Measurements from ENCODE around the gene PARP12.

Gene PARP12

DNA sequence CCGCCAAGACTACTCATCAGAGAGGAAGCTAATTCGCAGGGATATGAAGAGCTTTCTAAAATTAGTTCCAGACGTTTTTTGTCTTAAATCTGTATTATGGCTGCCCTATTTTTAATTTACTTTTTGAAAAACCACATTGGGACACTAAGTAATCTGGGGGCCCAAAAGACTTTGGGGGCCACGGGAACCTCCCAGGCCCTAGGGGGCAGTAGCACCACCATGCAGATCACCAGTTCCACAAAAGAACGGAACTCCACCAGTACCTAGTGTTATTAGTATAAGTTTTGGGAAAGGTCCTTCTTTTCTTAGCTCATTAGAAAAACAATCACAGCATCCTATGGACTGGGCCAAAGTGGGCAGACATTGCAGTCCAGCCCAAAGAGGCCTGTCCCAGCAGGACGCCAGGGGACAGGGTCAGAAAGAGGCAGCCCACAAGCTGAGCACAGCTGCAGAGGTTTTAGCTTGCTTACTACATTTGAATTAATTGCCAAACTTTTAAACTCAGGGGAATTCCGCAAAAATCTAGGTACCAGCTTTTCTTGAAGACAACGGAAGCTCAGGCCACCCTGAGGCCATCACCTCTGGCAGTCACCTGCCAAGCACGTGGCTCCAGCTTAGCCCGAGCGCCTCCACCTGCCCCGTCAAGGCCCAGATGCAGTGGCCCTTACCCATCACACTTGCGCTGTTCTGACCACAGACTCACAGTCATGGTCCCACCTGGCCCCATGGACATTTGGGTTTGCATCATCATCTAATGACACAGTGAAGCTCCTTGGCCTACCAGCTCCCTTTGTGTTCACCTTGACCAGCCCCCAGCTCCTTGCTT lies 74.8 kb downstream of the PARP12 start:
- no peak overlapping the region for H3K27ac ChIP-seq
- no peak overlapping the region for H3K4me3 ChIP-seq (ENCODE audit: low read depth, low read length)
- no peak for DNase-seq
- in situ Hi-C loops (cut with HindIII; ENCODE audit: low pct_ligation_motif_present, low sequenced_read_pairs): no loop called here
- no peaks in the 10 kb centered on the region for H3K36me3 ChIP-seq (replicated peaks)
- peaks cover 2% of the 10 kb centered on the region for H3K27me3 ChIP-seq (replicated peaks)
- TF ChIP-seq, protein P1, sequence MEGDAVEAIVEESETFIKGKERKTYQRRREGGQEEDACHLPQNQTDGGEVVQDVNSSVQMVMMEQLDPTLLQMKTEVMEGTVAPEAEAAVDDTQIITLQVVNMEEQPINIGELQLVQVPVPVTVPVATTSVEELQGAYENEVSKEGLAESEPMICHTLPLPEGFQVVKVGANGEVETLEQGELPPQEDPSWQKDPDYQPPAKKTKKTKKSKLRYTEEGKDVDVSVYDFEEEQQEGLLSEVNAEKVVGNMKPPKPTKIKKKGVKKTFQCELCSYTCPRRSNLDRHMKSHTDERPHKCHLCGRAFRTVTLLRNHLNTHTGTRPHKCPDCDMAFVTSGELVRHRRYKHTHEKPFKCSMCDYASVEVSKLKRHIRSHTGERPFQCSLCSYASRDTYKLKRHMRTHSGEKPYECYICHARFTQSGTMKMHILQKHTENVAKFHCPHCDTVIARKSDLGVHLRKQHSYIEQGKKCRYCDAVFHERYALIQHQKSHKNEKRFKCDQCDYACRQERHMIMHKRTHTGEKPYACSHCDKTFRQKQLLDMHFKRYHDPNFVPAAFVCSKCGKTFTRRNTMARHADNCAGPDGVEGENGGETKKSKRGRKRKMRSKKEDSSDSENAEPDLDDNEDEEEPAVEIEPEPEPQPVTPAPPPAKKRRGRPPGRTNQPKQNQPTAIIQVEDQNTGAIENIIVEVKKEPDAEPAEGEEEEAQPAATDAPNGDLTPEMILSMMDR (IDR thresholded peaks at IDR 0.05; ENCODE audit: low read depth, low read length, missing control alignments): peak; percentile 25

DNA sequence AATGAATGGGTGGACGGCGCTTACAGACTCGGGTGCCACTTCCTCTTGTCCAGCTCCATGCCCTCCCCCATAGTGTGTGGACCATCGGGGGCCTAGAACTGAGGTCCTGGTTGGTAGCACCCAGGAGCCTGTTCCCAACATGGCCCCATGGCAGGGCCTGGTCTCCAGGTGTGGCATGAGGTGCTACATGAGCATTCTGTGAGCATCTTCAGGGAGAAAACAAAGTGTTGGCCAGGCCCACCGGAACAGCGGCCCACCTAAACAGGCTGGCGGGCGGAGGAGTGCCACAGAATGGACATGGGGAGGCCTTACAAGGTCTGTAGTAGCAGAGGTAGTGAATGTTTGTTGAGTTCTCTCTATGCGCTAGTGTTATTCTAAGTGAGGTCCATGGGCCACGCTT lies 76.9 kb downstream of the PARP12 start:
- TF ChIP-seq, protein P1 (IDR thresholded peaks at IDR 0.05; ENCODE audit: low read depth, low read length, missing control alignments): no peak
- Histone ChIP-seq H3K27ac (no peak overlapping the region), H3K27me3 (replicated peaks) (peaks cover 2% of the 10 kb centered on the region), H3K4me3 (ENCODE audit: low read depth, low read length) (no peak overlapping the region), H3K36me3 (replicated peaks) (no peaks in the 10 kb centered on the region)
- in situ Hi-C loops (cut with HindIII; ENCODE audit: low pct_ligation_motif_present, low sequenced_read_pairs): no loop called here
- no peak for DNase-seq

DNA sequence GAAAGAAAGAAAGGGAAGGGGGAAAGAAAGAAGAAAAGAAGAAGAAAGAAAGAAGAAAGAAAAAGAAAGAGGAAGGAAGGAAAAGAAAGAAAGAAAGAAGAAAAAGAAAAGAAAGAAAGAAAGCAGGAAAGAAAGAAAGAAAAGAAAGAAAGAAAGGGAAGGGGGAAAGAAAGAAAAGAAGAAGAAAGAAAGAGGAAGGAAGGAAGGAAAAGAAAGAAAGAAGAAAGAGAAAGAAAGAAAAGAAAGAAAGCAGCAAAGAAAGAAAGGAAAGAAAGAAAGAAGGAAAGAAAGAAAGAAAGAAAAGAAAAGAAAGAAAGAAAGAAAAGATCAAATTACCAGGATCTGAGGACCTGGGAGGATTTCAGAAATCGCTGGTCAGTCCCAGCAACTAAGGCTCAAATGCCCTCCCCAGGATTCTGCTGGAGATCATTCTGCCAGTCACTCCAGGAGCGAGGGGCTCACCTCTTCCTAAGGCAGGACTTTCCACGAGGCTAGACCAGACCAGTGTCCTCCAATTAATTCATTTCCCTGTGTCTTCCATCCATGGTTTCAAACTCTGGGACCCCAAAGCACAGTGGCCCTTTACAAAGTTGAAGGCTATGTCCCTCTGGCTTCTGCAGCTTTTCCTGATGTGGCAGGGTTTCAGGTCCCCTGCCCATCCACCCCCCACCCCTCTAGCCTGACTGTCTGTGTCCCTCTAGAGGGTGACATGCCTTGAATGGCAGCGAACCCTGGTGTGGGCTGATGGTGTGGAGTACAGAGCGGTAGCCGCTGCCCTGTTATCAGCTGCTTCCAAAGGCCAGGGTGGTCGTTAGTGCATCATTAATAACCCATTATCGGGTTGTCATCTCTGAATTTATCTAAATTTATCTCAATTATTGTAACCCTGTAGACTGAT lies 77.9 kb downstream of the PARP12 start:
- H3K4me3 ChIP-seq (ENCODE audit: low read depth, low read length): no peak overlapping the region
- H3K27me3 ChIP-seq (replicated peaks): peaks cover 2% of the 10 kb centered on the region
- in situ Hi-C loops (cut with HindIII; ENCODE audit: low pct_ligation_motif_present, low sequenced_read_pairs): no loop called here
- H3K27ac ChIP-seq: no peak overlapping the region
- TF ChIP-seq, protein P1 (IDR thresholded peaks at IDR 0.05; ENCODE audit: low read depth, low read length, missing control alignments): no peak
- no peaks in the 10 kb centered on the region for H3K36me3 ChIP-seq (replicated peaks)
- no peak for DNase-seq

DNA sequence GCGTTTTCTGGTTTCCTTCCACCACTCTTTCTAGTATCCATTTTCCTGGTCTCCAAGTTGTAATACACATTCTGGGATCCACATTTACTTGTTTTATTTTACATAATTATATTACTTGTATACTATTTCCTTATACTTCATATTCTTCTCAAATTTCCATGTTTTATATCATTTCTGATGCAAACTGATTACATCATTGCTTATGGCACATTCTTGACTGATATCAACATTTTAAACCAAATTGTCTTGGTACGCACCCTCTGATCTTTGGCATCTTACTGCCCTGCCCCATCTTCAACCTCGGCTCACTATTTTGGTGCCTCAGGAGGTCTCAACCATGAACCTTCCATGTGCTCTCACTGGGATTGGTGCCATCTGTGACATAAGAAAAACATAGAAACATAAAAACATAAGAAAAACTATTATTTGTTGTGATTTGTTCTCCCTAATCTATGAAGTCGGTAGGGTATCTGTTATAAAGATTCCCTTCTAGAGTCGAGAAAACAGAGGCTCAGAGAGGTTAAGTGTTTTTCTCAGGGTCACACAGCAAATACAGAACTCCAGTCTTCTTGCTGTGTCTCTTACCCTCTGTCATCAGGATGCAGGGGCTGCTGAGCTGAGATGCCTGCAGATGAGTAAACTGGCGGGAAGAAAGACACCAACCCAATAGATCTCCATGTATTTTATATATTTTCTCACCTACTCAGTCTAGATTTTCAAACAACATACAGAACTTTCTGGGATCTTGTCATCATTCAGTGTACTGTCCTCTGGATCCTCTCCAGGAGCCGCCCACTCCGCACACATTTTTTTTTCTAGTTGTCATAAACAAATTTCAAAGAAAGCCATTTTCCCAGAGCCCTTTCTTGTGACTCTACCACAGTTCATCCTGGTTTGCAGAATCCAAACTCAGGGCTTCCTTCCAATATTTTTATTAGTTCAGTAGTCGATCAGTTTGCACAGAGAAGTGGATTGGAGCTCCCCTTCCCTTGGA lies 79.5 kb downstream of the PARP12 start:
- Histone ChIP-seq H3K27ac (no peak overlapping the region), H3K27me3 (replicated peaks) (peaks cover 2% of the 10 kb centered on the region), H3K36me3 (replicated peaks) (no peaks in the 10 kb centered on the region), H3K4me3 (ENCODE audit: low read depth, low read length) (no peak overlapping the region)
- TF ChIP-seq, protein P1 (IDR thresholded peaks at IDR 0.05; ENCODE audit: low read depth, low read length, missing control alignments): no peak
- no peak for DNase-seq
- in situ Hi-C loops (cut with HindIII; ENCODE audit: low pct_ligation_motif_present, low sequenced_read_pairs): no loop called here

DNA sequence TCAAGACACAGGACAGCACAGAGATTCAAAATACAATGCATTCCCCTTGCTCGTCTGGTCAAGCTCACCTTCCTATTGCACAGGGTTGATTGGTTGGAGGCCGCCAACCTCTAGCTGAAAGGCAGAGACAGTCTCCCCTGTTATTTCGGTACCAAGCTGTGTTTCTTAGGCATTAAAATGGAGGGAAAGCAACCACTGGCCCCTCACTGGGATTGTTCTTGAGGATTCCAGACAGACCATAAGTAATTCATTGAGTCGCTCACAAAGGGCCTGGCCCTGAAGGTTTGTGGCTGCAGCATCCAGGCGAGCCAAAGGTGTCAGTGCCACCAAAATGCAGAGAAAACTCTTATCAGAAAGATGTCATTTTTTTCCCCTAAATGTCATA lies 81.2 kb downstream of the PARP12 start:
- no peaks in the 10 kb centered on the region for H3K36me3 ChIP-seq (replicated peaks)
- H3K27me3 ChIP-seq (replicated peaks): peaks cover 2% of the 10 kb centered on the region
- no peak for DNase-seq
- no peak overlapping the region for H3K4me3 ChIP-seq (ENCODE audit: low read depth, low read length)
- in situ Hi-C loops (cut with HindIII; ENCODE audit: low pct_ligation_motif_present, low sequenced_read_pairs): no loop called here
- TF ChIP-seq, protein P1 (IDR thresholded peaks at IDR 0.05; ENCODE audit: low read depth, low read length, missing control alignments): no peak
- H3K27ac ChIP-seq: no peak overlapping the region

Measured in brain microvascular endothelial cell (primary cell).